Measurements from ENCODE around the gene TAL2.

Gene TAL2

GRCh38 chr9:105662184-105663104, at the start of gene TAL2:
TAL2 (plus strand) TSS chr9:105662457; CDS start chr9:105662497, 40 bp downstream.
- no peak for DNase-seq

DNA sequence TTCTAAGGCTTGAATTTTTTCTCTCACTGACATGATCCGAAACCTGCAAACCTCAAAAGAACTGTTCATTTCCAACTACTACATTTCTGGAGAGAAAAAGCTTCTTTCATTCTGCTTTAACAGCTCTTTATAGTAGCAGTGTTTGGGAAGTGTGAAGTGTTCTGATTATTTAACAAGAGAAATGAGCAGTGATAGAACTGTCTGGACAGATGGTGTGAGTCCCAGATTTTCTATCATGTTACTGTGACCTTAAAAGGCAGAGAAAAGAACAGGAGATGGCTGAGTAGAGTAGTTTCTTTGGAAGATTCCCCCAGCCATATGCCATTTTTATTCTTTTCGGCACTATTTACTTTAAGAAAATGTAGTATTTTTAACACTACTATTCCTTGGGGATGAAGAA, 41.3 kb upstream of the TAL2 start:
- DNase-seq, result peak in 1 of 2 experiments; percentile 3

DNA sequence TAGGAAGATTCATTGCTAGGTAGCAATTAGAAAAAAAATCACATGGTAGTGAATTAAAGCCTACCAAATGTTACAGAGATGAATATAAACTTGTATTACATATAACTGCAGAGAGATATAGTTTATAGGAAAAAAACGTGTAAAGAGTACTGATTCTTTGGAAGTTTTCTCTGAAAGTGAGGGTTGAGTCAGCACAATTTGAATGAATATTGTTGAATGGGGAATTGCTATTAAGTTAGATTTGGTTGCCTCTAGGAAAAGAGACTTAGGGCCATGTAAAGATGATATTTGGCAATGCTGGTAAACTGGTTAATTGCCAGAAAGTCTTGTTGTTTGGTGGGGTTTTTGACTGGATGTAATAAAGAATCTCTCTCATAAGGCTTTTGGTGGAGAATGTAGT, 37.2 kb upstream of the TAL2 start:
- no peak for DNase-seq

DNA sequence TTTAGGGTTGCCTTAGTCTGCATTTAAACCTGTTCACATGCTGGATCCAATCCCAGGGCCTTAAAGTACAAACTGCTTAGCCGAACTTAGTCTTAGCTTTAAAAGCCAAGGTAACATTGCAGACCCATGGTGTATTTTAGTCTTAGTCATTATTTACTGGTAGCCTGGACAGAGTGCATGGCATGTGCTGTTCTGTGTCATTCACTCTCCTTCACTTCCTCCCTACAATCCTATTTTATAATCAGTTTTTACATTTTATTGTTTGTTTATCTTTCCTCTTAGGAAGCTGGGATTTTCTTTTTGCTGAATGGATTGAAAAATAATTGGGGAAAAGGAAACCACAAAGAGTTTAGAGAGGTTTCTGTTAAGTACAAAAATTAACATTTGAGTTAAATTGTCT, 29.4 kb upstream of the TAL2 start:
- no peak for DNase-seq

DNA sequence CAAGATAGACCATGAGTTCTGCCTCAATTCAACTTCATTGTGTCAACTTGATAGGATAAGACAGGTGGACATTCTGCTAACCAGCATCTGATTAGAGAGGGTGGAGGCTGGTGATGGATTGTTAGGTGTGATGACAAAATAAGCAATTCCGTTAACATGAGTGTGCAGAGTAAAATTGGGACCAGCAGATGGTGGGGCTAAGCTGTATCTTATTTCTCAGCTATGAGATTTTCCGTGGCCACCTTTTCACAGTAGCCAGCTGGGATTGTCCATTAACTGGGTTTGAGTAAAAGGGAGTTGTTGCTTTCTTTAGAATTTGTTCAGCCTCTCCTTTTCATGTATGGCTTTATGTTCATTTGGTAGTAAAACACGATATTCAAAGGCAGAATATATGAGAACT, 28.8 kb upstream of the TAL2 start:
- no peak for DNase-seq

DNA sequence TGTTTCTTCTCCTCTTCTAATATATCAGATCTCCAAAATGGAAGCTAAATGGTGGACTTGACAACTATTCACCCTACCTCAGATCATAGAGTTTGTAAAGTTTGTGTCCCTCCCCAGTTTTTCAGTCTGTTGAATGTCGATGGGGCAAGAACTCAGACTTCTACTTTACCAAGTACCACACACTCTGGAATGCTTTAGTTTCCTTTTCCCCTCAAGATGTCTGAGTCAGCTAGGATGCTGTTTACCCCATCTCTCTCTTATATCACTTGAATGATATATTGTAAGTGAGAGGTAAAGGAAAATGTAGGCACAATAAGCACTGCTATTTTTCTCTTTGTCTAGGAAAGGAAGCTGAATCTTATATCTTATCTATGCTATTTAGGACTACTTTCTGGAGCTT, 25.9 kb upstream of the TAL2 start:
- no peak for DNase-seq

- DNase-seq, result no peak
Observed at GRCh38 chr9:105637787-105638395, 24.4 kb upstream of the TAL2 start.

DNA sequence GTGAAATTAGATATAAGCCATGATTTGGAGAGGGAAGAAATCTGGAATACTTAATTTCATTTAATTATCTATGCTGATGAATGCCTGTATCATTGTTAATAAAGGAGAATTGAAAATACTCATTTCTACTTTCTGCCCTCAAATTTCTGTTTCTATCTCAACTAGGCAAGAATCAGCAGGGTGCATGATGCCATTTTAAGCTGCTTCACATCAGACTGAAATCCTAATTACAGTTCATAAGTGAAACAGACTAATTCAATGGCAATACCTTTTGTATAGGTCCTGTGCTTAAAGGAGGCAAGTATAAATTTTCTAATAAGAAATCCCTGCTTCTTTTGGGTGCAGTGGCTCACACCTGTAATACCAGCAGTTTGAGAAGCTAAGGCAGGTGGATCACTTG, 22.3 kb upstream of the TAL2 start:
- no peak for DNase-seq

- no peak for DNase-seq
Observed at GRCh38 chr9:105643795-105644194, 18.5 kb upstream of the TAL2 start.

GRCh38 chr9:105646879-105647594, 15.2 kb upstream of the TAL2 start:
- DNase-seq, result no peak

- DNase-seq, result no peak
Observed at GRCh38 chr9:105647595-105648349, 14.5 kb upstream of the TAL2 start.

- DNase-seq, result no peak
Observed at GRCh38 chr9:105651806-105652205, 10.5 kb upstream of the TAL2 start.

GRCh38 chr9:105656131-105656921, 5.9 kb upstream of the TAL2 start:
- DNase-seq, result no peak

DNA sequence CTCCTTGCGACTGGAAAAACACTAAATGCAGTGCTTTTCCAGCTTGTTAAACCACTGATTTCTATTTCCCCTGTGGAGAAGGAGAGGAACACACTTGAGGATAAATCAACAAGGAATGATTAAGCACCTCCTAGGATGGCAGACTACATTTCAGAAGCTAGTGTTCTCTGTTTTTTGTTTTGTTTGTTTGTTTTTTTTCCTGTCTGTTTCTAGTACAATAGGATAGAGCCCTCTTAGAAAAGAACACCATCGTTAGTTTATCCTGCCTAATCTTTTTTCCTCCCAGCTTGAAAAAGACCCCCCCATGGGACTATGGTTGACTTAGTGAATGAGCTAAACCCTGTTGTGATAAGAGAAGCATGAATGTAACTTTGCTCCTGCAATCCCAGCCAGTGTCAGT, 3.9 kb upstream of the TAL2 start:
- no peak for DNase-seq

DNA sequence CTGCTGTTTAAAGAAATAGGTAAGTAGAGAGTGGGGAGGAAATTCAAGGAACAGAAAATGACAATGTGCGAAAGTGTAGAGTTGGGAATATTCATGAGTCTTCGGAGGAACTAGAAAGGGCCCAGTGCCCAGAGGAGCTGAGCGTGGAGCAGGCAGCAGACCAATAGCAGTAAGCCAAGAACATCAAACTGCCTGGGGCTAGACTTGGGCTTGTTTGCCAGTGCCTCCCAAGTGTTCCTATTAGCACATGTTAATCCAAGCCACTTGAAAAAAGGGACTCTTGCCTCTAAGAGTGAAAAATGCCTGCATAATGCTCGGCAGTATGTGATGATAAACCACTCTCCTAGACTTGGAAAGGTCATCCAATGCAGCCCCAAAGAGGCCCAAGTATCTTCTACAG, 1.2 kb upstream of the TAL2 start:
- no peak for DNase-seq

GRCh38 chr9:105663914-105664313, 1.7 kb downstream of the TAL2 start:
- no peak for DNase-seq

GRCh38 chr9:105667867-105668266, 5.6 kb downstream of the TAL2 start:
- no peak for DNase-seq

DNA sequence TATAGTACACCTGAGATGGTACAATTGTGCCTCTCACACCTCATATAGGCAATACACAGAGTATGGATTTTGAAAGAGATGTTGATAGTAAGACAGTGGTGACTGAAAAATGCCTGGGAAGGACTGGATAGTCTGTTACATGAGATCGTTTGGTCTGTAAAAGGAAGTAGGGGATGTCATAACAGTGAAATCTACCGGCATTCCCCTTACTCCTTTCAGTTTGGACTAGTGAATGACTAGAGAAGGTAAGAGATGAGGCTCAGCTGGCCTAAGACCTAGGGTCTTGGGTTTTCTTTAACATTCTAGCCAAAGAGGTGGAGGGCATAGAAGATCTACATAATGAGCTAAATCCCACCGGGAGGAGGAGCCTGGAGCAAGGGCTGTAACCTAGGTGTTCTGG, 8.1 kb downstream of the TAL2 start:
- DNase-seq, result no peak

DNA sequence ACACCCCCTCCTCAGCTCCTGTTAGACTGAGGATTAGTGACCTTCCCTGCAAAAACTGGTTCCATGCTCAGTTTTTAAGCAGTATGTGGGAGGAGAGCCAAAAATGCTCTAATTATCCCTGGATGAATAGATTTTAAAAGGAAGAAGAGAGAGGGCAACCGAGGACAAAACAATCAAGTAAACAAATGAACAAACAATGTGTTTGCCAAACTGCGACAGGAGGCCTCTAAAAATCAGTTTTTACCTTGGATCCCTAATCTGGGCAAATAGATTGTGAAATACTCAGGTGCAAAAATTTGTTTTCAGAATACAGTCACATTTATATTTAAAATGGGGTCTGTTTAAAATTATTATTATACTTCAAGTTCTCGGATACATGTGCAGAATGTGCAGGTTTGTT, 8.5 kb downstream of the TAL2 start:
- no peak for DNase-seq

DNA sequence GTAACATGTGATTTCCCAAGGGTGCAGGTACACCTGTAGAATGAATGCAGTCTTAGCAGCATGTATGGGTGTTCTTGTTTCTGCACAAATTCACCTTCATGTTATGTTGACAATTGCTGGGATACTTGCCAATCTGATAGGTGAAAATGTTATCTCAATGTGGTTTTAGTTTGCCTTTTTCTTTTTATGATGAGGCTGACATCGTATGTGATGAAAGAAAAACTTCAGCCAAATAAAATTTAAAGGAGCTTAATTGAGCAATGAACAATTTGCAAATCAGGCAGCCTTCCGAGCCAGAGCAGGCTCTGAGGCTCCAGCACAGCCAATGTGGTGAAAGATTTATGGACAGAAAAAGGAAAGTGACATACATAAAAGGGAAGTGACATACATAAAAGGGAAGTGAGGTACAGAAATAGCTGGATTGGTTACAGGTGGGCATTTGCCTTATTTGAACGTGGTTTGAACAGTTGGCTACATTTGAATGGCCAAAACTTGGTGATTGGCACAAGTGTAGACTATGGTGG, 10.5 kb downstream of the TAL2 start:
- no peak for DNase-seq

- DNase-seq, result no peak
Observed at GRCh38 chr9:105673850-105674387, 11.7 kb downstream of the TAL2 start.
